ENCODE data around the gene RFPL4A. TPM values are rescaled to one million over a fixed set of nuclear protein-coding genes. Genes with fewer than 3 reads are reported as not detected.

RFPL4A gene
- total and polyA plus RNA-seq, 10 of the 15 experiments (the other 5 are each of a cell fraction or from before 2014, with no cell fraction given): 0.18 TPM; not detected in 9

- TF ChIP-seq, protein P1, sequence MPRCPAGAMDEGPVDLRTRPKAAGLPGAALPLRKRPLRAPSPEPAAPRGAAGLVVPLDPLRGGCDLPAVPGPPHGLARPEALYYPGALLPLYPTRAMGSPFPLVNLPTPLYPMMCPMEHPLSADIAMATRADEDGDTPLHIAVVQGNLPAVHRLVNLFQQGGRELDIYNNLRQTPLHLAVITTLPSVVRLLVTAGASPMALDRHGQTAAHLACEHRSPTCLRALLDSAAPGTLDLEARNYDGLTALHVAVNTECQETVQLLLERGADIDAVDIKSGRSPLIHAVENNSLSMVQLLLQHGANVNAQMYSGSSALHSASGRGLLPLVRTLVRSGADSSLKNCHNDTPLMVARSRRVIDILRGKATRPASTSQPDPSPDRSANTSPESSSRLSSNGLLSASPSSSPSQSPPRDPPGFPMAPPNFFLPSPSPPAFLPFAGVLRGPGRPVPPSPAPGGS (IDR thresholded peaks at IDR 0.05; ENCODE audit: borderline replicate concordance, insufficient read depth, low read depth, low read length, poor library complexity, severe bottlenecking): no peak
Measured at GRCh38 chr19:55712804-55713631, 45.9 kb upstream of the RFPL4A start (continued).

GRCh38 chr19:55716531-55716930, 42.4 kb upstream of the RFPL4A start:
- H3K9me3 ChIP-seq (replicated peaks; ENCODE audit: control insufficient read depth, insufficient read depth, low read length): no peaks in the 10 kb centered on the region; the same call in 2 of the 3 replicates
- intact Hi-C loops (cut with micrococcal nuclease; ENCODE audit: unreplicated experiment): no loop called here
- no peak overlapping the region for H3K4me2 ChIP-seq (ENCODE audit: control insufficient read depth, insufficient read depth)
- ChIA-PET POLR2A (no interaction called here), SMC1A (ENCODE audit: uncharacterized antibody, unreplicated experiment) (no interaction called here), RAD21 (ENCODE audit: unreplicated experiment) (interaction anchor here (0.7 kb wide), 1 partner anchor 90 kb away, joined by 3 read pairs; no protein-coding TSS in a partner anchor), CTCF (no interaction called here)
- no peaks in the 10 kb centered on the region for H3K79me2 ChIP-seq (ENCODE audit: control insufficient read depth, insufficient read depth, low read length)
- no peak for ATAC-seq
- in situ Hi-C loops (cut with MboI): no loop called here
- H3K9ac ChIP-seq (ENCODE audit: control insufficient read depth, insufficient read depth, low read length): no peak overlapping the region
- H4K20me1 ChIP-seq (ENCODE audit: control insufficient read depth, insufficient read depth): no peaks in the 10 kb centered on the region
- H3K27ac ChIP-seq (ENCODE audit: control insufficient read depth, insufficient read depth): no peak overlapping the region
- H2AFZ ChIP-seq (ENCODE audit: control insufficient read depth, low read depth, low read length): no peak overlapping the region
- H3K27me3 ChIP-seq (replicated peaks in 1 of 2; ENCODE audit: control insufficient read depth in 2 of 2, insufficient read depth in 2 of 2, low read length in 1 of 2): no peaks in the 10 kb centered on the region
- no peak overlapping the region for H3K4me3 ChIP-seq
- 48% methylated on average over 15 of the region's 15 CpGs for WGBS (ENCODE audit: insufficient coverage, insufficient replicate concordance, low lambda C conversion rate, missing lambda C conversion rate)
- H3K36me3 ChIP-seq (ENCODE audit: control insufficient read depth in 2 of 2, insufficient read depth in 2 of 2, low read length in 1 of 2): no peaks in the 10 kb centered on the region
- no peak for FAIRE-seq
- DNase-seq (ENCODE audit: low read depth, low spot score): no peak
- H3K4me1 ChIP-seq (ENCODE audit: control insufficient read depth, insufficient read depth, low read length): no peaks in the 10 kb centered on the region
- BruUV-seq (replicated peaks): no TSS peak
- TF ChIP-seq, protein P2, sequence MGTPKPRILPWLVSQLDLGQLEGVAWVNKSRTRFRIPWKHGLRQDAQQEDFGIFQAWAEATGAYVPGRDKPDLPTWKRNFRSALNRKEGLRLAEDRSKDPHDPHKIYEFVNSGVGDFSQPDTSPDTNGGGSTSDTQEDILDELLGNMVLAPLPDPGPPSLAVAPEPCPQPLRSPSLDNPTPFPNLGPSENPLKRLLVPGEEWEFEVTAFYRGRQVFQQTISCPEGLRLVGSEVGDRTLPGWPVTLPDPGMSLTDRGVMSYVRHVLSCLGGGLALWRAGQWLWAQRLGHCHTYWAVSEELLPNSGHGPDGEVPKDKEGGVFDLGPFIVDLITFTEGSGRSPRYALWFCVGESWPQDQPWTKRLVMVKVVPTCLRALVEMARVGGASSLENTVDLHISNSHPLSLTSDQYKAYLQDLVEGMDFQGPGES (IDR thresholded peaks at IDR 0.05): no peak
- TF ChIP-seq EP300 (IDR thresholded peaks at IDR 0.05; ENCODE audit: borderline replicate concordance in 1 of 2, control insufficient read depth in 1 of 2, low read depth in 2 of 2, low read length in 2 of 2) (no peak), TCF7 (IDR thresholded peaks at IDR 0.05; ENCODE audit: borderline replicate concordance) (no peak), CREB1 (IDR thresholded peaks at IDR 0.05; ENCODE audit: low read depth) (no peak), SUZ12 (IDR thresholded peaks at IDR 0.05; ENCODE audit: unreplicated experiment) (no peak), ELK1 (IDR thresholded peaks at IDR 0.05; ENCODE audit: low read depth, low read length) (no peak), LARP7 (IDR thresholded peaks at IDR 0.05) (no peak), TCF3 (IDR thresholded peaks at IDR 0.05; ENCODE audit: borderline replicate concordance, insufficient read depth, low read depth, low read length) (no peak), ZBTB40 (IDR thresholded peaks at IDR 0.05; ENCODE audit: borderline replicate concordance) (no peak), BMI1 (IDR thresholded peaks at IDR 0.05; ENCODE audit: borderline replicate concordance) (no peak), ZNF384 (IDR thresholded peaks at IDR 0.05; ENCODE audit: borderline replicate concordance, low read depth, low read length) (no peak)

Data from GM12878 (cell line).